ENCODE data around the gene TCEAL6.
"Not testable (repeated sequence)": the region's sequence is repeated elsewhere in the genome, so short reads cannot be mapped to it uniquely, and the experiment has no call there.

TCEAL6 gene

DNA sequence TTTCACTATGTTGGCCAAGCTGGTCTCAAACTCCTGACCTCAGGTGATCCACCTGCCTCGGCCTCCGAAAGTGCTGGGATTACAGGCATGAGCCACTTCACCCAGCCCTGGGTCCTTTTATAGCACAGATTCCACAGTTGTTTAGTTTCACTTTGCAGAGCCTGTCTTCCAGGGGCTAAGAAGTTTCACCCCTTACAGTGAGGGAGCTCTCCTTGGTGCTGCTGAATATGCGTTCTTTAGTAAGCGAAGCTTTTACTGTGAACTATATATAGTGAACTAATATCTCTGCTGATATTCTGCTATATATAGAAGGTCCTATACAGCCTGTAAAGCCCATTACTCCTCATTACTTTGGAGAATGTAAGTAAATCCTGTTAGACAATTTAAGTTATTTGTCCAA lies 4.2 kb downstream of the TCEAL6 start:
- H3K27me3 ChIP-seq (replicated peaks; ENCODE audit: control insufficient read depth, insufficient read depth, low read length), result no peaks in the 10 kb centered on the region
- TF ChIP-seq, protein P1, sequence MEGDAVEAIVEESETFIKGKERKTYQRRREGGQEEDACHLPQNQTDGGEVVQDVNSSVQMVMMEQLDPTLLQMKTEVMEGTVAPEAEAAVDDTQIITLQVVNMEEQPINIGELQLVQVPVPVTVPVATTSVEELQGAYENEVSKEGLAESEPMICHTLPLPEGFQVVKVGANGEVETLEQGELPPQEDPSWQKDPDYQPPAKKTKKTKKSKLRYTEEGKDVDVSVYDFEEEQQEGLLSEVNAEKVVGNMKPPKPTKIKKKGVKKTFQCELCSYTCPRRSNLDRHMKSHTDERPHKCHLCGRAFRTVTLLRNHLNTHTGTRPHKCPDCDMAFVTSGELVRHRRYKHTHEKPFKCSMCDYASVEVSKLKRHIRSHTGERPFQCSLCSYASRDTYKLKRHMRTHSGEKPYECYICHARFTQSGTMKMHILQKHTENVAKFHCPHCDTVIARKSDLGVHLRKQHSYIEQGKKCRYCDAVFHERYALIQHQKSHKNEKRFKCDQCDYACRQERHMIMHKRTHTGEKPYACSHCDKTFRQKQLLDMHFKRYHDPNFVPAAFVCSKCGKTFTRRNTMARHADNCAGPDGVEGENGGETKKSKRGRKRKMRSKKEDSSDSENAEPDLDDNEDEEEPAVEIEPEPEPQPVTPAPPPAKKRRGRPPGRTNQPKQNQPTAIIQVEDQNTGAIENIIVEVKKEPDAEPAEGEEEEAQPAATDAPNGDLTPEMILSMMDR (IDR thresholded peaks at IDR 0.05; ENCODE audit: insufficient read depth, low read length, poor library complexity, severe bottlenecking), result no peak
- H3K36me3 ChIP-seq (ENCODE audit: control insufficient read depth, insufficient read depth, low read length), result no peaks in the 10 kb centered on the region
- H3K4me3 ChIP-seq (replicated peaks; ENCODE audit: low read depth, low read length), result no peak overlapping the region
- DNase-seq (ENCODE audit: extremely low read depth, insufficient read length), result no peak

DNA sequence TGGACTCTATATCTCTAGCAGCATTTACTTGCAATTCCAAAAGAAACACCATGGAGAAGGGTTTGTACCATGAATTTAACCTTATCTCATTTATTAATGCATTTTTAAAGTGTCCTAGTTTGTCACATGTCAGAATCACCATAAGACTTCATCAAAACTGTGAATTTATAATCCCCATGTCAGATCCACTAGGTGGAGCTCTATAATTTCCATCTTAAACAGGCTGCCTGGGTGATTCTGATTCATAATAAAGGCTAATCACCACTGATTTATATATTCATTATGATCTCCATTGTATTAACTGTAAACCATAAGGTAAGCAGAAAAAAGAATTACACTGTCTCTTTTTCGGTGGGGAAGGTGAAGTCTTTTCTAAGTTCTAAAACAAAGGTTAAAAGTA lies 12.8 kb downstream of the TCEAL6 start:
- Histone ChIP-seq H3K36me3 (ENCODE audit: control insufficient read depth, insufficient read depth, low read length) (no peaks in the 10 kb centered on the region), H3K27me3 (replicated peaks; ENCODE audit: control insufficient read depth, insufficient read depth, low read length) (no peaks in the 10 kb centered on the region), H3K4me3 (replicated peaks; ENCODE audit: low read depth, low read length) (no peak overlapping the region)
- no peak for DNase-seq (ENCODE audit: extremely low read depth, insufficient read length)
- TF ChIP-seq, protein P1 (IDR thresholded peaks at IDR 0.05; ENCODE audit: insufficient read depth, low read length, poor library complexity, severe bottlenecking), result peak; percentile 45

DNA sequence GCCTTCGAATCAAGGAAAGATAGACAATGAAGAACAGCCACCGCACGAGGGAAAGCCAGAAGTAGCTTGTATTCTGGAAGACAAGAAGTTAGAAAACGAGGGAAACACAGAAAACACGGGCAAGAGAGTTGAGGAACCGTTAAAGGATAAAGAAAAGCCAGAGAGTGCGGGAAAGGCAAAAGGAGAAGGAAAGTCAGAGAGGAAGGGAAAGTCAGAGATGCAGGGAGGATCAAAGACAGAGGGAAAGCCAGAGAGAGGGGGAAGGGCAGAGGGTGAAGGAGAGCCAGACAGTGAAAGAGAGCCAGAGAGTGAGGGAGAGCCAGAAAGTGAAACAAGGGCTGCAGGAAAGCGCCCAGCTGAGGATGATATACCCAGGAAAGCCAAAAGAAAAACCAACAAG lies 15.4 kb downstream of the TCEAL6 start:
- no peak overlapping the region for H3K4me3 ChIP-seq (replicated peaks; ENCODE audit: low read depth, low read length)
- TF ChIP-seq, protein P1 (IDR thresholded peaks at IDR 0.05; ENCODE audit: insufficient read depth, low read length, poor library complexity, severe bottlenecking), result no peak
- DNase-seq (ENCODE audit: extremely low read depth, insufficient read length), result no peak
- no peaks in the 10 kb centered on the region for H3K27me3 ChIP-seq (replicated peaks; ENCODE audit: control insufficient read depth, insufficient read depth, low read length)
- H3K36me3 ChIP-seq (ENCODE audit: control insufficient read depth, insufficient read depth, low read length), result no peaks in the 10 kb centered on the region

DNA sequence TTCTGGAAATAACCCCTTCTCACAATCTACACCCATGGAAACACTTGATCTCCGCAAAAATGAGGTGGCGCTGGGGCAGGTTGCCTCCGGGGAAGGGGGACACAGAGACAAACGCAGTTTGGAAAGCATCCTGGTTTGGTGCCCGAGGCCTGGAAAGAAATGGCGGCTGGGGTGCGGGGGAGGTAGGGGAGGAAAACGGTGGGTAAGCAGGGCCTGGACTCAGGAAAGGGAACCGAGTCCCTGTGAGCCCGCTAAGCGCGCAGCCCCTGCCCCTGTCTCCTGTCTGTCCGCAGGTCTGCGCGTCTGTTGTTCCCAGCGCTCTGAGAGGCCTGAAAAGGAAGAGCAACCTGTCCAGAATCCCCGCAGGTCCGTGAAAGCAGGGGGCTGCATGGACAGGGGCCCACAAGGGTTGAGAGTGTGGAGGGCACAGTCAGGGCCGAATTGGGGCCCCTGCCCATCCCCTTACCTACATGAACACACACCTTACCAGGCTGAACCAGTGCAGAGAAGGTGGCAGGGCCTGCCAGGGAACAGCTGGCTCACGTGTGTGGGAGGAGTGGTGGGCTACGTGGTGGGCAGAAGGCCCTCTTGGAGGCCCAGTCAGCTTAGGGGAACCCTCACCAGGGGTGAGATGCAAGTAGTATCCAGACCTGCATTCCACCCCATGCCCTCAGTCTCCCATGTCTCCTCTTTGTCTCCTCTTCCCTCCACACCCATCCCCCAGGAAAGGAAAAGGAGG lies 16.0 kb downstream of the TCEAL6 start:
- H3K4me3 ChIP-seq (replicated peaks; ENCODE audit: low read depth, low read length); DNase-seq (ENCODE audit: extremely low read depth, insufficient read length); H3K27me3 ChIP-seq (replicated peaks; ENCODE audit: control insufficient read depth, insufficient read depth, low read length); H3K36me3 ChIP-seq (ENCODE audit: control insufficient read depth, insufficient read depth, low read length): not testable (repeated sequence)

DNA sequence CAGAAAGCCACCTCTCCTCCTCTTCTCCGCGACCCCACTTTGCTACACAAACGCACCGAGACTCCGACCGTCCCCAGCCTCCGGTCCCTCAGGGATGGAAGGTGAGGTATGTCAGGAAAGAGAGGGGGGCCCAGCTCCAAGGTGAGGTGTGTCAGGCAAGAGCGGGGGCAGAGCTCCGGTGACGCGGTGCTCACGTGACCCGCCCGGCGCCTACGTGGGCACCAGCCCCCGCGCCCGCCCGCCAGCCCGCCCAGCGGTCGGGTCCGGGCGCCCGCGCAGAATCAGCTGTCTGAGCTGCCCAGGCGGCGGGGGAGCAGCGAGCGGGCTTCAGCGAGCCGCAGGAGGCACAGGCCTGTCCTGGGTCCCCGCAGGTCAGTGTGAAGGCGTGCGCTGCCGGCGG lies 16.8 kb downstream of the TCEAL6 start, which contains the start of gene TCEAL2:
TSS of gene TCEAL2 (plus strand) at position 244 of the 400 bp plus-strand sequence. CDS start 1,152 bp downstream, outside the sequence.
- not testable (repeated sequence) for H3K36me3 ChIP-seq (ENCODE audit: control insufficient read depth, insufficient read depth, low read length); DNase-seq (ENCODE audit: extremely low read depth, insufficient read length); H3K27me3 ChIP-seq (replicated peaks; ENCODE audit: control insufficient read depth, insufficient read depth, low read length); H3K4me3 ChIP-seq (replicated peaks; ENCODE audit: low read depth, low read length)

DNA sequence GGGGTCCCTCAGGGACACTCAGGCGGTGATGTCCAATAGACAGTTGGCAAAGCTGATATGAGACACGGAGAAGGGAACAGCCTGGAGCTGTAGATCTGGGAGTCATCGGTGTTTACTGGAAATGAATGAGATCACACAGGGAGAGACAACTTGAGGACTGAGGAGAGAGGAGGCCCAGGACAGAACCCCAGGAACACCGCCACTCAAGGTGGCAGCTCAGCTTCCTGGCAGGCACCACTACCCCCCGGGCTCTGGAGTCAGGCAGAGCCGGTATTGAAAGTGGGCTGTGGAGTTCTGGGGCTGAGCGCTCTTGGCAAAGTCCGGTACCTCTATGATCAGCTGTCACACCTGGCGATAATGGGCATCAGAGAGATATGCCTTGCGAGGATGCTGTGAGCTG lies 17.3 kb downstream of the TCEAL6 start:
- not testable (repeated sequence) for DNase-seq (ENCODE audit: extremely low read depth, insufficient read length); H3K27me3 ChIP-seq (replicated peaks; ENCODE audit: control insufficient read depth, insufficient read depth, low read length); H3K36me3 ChIP-seq (ENCODE audit: control insufficient read depth, insufficient read depth, low read length); H3K4me3 ChIP-seq (replicated peaks; ENCODE audit: low read depth, low read length)

DNA sequence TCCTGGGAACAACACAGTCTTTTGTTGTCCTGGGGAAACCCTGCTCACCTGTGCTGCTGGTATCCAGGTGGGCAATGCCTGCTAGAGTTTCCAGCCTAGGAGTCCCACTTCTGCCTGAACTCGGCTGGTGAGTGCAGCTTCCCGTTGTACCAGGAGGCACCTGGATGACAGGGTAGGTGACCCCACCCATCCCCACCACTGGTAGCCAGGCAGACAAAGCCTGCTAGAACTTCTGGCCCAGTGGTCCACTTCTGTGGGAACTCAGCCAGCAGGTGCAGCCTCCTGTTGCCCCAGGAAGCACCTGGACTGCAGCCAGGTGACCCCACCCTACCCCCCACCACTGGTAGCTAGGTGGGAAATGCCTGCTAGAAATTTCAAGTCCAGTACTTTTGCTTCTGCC lies 26.5 kb downstream of the TCEAL6 start:
- no peak overlapping the region for H3K4me3 ChIP-seq (replicated peaks; ENCODE audit: low read depth, low read length)

More for the DNA sequence above, 26.5 kb downstream of the TCEAL6 start:
- TF ChIP-seq, protein P1 (IDR thresholded peaks at IDR 0.05; ENCODE audit: insufficient read depth, low read length, poor library complexity, severe bottlenecking), result no peak
- H3K27me3 ChIP-seq (replicated peaks; ENCODE audit: control insufficient read depth, insufficient read depth, low read length), result no peaks in the 10 kb centered on the region
- H3K36me3 ChIP-seq (ENCODE audit: control insufficient read depth, insufficient read depth, low read length), result no peaks in the 10 kb centered on the region
- DNase-seq (ENCODE audit: extremely low read depth, insufficient read length), result no peak
